DND-41 (cell line): Measurements from ENCODE around the gene ADAM20.
"Not testable (repeated sequence)": the region's sequence is repeated elsewhere in the genome, so short reads cannot be mapped to it uniquely, and the experiment has no call there.

Source experiments
- ATAC-seq: fragments of 200-7000 bp; cut with Tn5 transposase; 3 replicates; pipeline ENCODE4 v1.9.1; 2021; ENCODE audit warnings: low read depth; ENCODE audit not compliant: insufficient read depth
- DNase-seq: peaks from one replicate; pipeline ENCODE4 v3.0.0-alpha.2; 2020
- H2AFZ ChIP-seq: 2 replicates; pipeline ENCODE4 v1.6.0; 2012; ENCODE audit warnings: low read depth, low read length
- H3K27ac ChIP-seq: 2 replicates; pipeline ENCODE4 v1.5.1; 2012; ENCODE audit warnings: low read length, inconsistent platforms
- H3K27me3 ChIP-seq: fragments of 200-600 bp; sonication (generic); 2 replicates; pipeline ENCODE4 v1.6.0; 2012; ENCODE audit warnings: low read length, mild to moderate bottlenecking, inconsistent platforms; ENCODE audit not compliant: insufficient read depth, poor library complexity
- H3K36me3 ChIP-seq: 2 replicates; pipeline ENCODE4 v1.5.1; 2012; ENCODE audit warnings: low read length, inconsistent platforms; ENCODE audit not compliant: insufficient read depth
- H3K4me1 ChIP-seq: 2 replicates; pipeline ENCODE4 v1.5.1; 2012; ENCODE audit warnings: mild to moderate bottlenecking, low read length; ENCODE audit not compliant: insufficient read depth
- H3K4me2 ChIP-seq: 2 replicates; pipeline ENCODE4 v1.6.0; 2012; ENCODE audit warnings: mild to moderate bottlenecking, moderate library complexity, low read length, inconsistent platforms; ENCODE audit not compliant: insufficient read depth
- H3K4me3 ChIP-seq, 2 experiments: fragments of 200-600 bp in 1 of 2; shearing (Covaris generic) in 1 of 2; 2 replicates each; pipeline ENCODE4 v1.5.1; 2012 to 2016; ENCODE audit warnings: inconsistent platforms in 2 of 2, low read length in 2 of 2, mild to moderate bottlenecking in 2 of 2, low read depth in 1 of 2, moderate library complexity in 1 of 2
- H3K79me2 ChIP-seq: 2 replicates; pipeline ENCODE4 v1.6.0; 2012; ENCODE audit warnings: low read length, inconsistent platforms; ENCODE audit not compliant: insufficient read depth
- H3K9ac ChIP-seq: 2 replicates; pipeline ENCODE4 v1.6.0; 2012; ENCODE audit warnings: low read depth, mild to moderate bottlenecking, inconsistent platforms, low read length, moderate library complexity
- H3K9me3 ChIP-seq: 2 replicates; pipeline ENCODE4 v1.5.1; 2012; ENCODE audit warnings: low read length, moderate library complexity, mild to moderate bottlenecking, inconsistent platforms; ENCODE audit not compliant: insufficient read depth, severe bottlenecking
- H4K20me1 ChIP-seq: 2 replicates; pipeline ENCODE4 v1.6.0; 2012; ENCODE audit warnings: low read length; ENCODE audit not compliant: insufficient read depth
- CTCF ChIP-seq: IDR thresholded peaks from 2 replicates; pipeline ENCODE4 v1.5.1; 2012; ENCODE audit warnings: borderline replicate concordance, low read length, moderate library complexity, mild to moderate bottlenecking; ENCODE audit not compliant: poor library complexity, severe bottlenecking; ENCODE audit errors: extremely low read depth
- EZH2 ChIP-seq: IDR thresholded peaks from 3 replicates; pipeline ENCODE4 v1.6.1; 2012; ENCODE audit warnings: borderline replicate concordance, low read depth, mild to moderate bottlenecking, moderate library complexity, low read length, inconsistent platforms; ENCODE audit not compliant: severe bottlenecking

The ADAM20 gene

DNA sequence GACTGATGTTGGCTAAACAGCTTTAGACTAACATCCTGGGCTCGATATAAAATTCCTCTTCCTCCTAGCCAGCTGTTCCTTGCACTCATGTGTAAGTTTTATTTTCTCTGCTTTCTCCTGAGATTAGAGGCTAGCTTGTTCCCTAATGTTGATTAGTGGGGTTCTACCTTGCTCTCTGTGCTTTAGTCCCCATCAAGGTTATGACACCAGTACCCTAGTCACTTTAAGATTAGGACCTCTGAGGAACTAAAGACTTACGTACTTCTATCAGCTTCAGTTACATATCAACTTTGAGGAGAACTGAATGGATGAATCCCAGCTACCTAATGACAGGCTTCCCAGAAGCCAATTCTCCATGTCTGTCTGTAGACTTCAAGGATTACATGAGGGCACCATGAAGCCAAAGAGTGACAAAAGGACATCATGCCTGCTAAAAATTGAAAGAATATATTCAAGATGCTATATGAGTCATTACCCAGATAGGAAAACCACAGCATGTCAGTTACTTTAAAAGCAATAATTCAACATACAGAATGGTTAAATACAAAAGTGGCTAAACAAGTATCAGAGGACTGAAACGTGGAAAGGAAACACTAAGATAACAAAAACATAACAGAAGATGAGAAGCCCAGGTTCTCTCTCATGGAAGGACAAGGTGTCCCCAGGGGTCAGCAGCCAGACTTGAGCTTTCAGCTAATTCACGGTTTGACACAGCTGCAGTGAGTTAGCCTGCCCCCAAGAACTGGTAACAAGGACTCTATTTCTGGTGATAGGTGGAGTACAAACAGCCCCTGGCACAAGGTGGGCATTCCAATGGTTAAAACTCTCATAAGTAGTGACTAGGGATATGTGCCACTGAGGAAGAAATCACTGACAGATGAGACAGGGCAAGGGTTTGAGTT lies 20.4 kb downstream of the ADAM20 start:
- H3K9me3 ChIP-seq: no peaks in the 10 kb centered on the region
- H3K27me3 ChIP-seq: no peaks in the 10 kb centered on the region
- no peak overlapping the region for H3K9ac ChIP-seq
- peak overlapping the region; percentile 28; the same call in 1 of the 2 replicates for H2AFZ ChIP-seq
- no peak overlapping the region for H3K4me3 ChIP-seq
- DNase-seq (no peak), ATAC-seq (peak; percentile 75)
- no peaks in the 10 kb centered on the region for H3K79me2 ChIP-seq
- no peaks in the 10 kb centered on the region for H4K20me1 ChIP-seq
- peak overlapping the region; percentile 42 for H3K27ac ChIP-seq
- H3K36me3 ChIP-seq: no peaks in the 10 kb centered on the region
- no peak for TF ChIP-seq EZH2
- no peak for TF ChIP-seq CTCF
- H3K4me2 ChIP-seq: no peak overlapping the region
- H3K4me1 ChIP-seq: peaks cover 18% of the 10 kb centered on the region

DNA sequence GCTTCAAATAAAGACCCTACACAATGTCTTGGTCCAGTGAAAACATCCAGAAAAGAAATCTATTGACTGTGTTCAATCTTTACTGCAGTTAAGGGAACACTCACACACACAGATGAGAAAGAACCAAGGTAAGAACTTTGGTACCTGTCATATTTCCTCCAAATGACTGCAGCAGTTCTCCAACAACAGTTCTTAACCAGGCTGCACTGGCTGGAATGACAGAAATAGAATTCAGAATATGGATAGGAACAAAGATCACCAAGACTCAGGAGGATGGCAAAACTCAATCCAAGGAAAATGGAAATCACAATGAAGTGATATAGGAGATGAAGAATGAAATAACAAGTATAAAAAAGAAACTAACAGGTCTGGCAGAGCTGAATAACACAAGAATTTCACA lies 36.6 kb downstream of the ADAM20 start:
- DNase-seq (no peak), ATAC-seq (no peak)
- H4K20me1 ChIP-seq: no peaks in the 10 kb centered on the region
- no peak overlapping the region for H3K4me3 ChIP-seq
- H3K9me3 ChIP-seq: no peaks in the 10 kb centered on the region
- no peak overlapping the region for H3K9ac ChIP-seq
- H3K36me3 ChIP-seq: no peaks in the 10 kb centered on the region
- no peak overlapping the region for H2AFZ ChIP-seq
- H3K27me3 ChIP-seq: no peaks in the 10 kb centered on the region
- H3K79me2 ChIP-seq: no peaks in the 10 kb centered on the region
- no peak overlapping the region for H3K27ac ChIP-seq
- no peak overlapping the region for H3K4me2 ChIP-seq
- no peaks in the 10 kb centered on the region for H3K4me1 ChIP-seq
- no peak for TF ChIP-seq CTCF
- TF ChIP-seq EZH2: no peak

GRCh38 chr14:70489579-70490200 lies 45.1 kb downstream of the ADAM20 start:
- Histone ChIP-seq H3K4me2 (no peak overlapping the region), H3K79me2 (no peaks in the 10 kb centered on the region), H3K27me3 (no peaks in the 10 kb centered on the region), H3K36me3 (no peaks in the 10 kb centered on the region), H3K4me3 (no peak overlapping the region), H4K20me1 (no peaks in the 10 kb centered on the region), H3K9ac (no peak overlapping the region), H2AFZ (no peak overlapping the region), H3K9me3 (peaks cover 22% of the 10 kb centered on the region), H3K27ac (no peak overlapping the region), H3K4me1 (no peaks in the 10 kb centered on the region)
- ATAC-seq: no peak
- no peak for DNase-seq
- TF ChIP-seq EZH2: no peak
- TF ChIP-seq CTCF: no peak

GRCh38 chr14:70477356-70478105 lies 57.3 kb downstream of the ADAM20 start:
- not testable (repeated sequence) for ATAC-seq, H3K4me1 ChIP-seq, H3K36me3 ChIP-seq

GRCh38 chr14:70475459-70475858 lies 59.3 kb downstream of the ADAM20 start:
- not testable (repeated sequence) for H4K20me1 ChIP-seq, H3K9me3 ChIP-seq, H3K27me3 ChIP-seq, DNase-seq, ATAC-seq, H3K79me2 ChIP-seq, H3K4me3 ChIP-seq, H3K4me1 ChIP-seq, H3K4me2 ChIP-seq, H3K9ac ChIP-seq, H3K36me3 ChIP-seq, H3K27ac ChIP-seq, H2AFZ ChIP-seq

More at GRCh38 chr14:70477356-70478105, 57.3 kb downstream of the ADAM20 start:
- not testable (repeated sequence) for H2AFZ ChIP-seq, DNase-seq, H3K79me2 ChIP-seq, H3K27me3 ChIP-seq, H3K9me3 ChIP-seq, H4K20me1 ChIP-seq, H3K4me3 ChIP-seq, H3K27ac ChIP-seq, H3K4me2 ChIP-seq, H3K9ac ChIP-seq
